ENCODE measurements around the gene EDC3. TPM values are rescaled to one million over a fixed set of nuclear protein-coding genes. Genes with fewer than 3 reads are reported as not detected.

EDC3 gene
- total RNA-seq, 1 experiment from 2014 or later = 45.1 TPM

DNA sequence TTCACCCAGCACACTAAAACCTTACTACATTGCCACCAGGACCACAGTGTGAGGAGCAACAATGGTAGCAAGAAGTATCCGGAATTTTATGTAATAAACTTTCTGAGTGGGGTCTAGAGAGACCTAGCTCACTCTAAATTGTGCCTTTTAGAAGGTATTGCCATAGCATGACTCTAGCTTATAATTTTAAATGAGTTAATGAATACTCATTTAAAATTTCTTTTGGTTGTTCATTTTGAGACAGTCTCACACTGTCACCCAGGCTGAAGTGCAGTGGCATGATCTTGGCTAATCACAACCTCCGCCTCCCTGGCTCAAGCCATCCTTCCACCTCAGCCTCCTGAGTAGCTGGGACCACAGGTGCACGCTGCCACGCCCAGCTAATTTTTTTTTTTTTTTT is 26.2 kb downstream of the EDC3 start:
- CTCF ChIA-PET = no interaction called here

DNA sequence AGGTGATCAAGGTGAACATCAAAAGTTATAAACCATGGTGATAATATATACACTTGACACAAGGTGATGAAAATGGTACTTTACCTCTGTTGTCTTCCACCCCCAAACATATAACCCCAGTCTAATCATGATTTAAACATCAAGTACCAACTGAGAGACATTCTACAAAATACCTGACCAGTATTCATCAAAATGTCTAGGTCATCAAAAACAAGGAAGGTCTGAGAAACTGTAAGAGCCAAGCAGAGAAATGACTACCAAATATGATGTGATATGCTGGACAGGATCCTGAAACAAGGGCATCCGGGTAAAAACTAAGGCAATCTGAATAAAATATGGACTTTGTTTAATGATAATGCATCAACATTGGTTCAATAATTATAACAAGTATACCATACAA is 27.8 kb downstream of the EDC3 start:
- Histone ChIP-seq H2AFZ (ENCODE audit: low read depth, low read length, poor library complexity, severe bottlenecking) (no peak overlapping the region), H3K27ac (ENCODE audit: low read depth, low read length) (no peak overlapping the region), H3K79me2 (ENCODE audit: insufficient read depth, low read length) (peaks cover 30% of the 10 kb centered on the region), H3K9me2 (ENCODE audit: insufficient read depth) (no peaks in the 10 kb centered on the region), H3K4me1 (ENCODE audit: control insufficient read depth in 1 of 2, insufficient read depth in 2 of 2, low read length in 2 of 2) (no peaks in the 10 kb centered on the region), H3K4me3 (replicated peaks in 1 of 2; ENCODE audit: low read depth in 1 of 2, low read length in 2 of 2) (no peak overlapping the region), H3K4me2 (ENCODE audit: low read length) (no peak overlapping the region), H3K9ac (ENCODE audit: low read length) (no peak overlapping the region), H3K36me3 (ENCODE audit: control insufficient read depth in 1 of 2, insufficient read depth in 2 of 2, low read length in 2 of 2) (peaks cover 12% of the 10 kb centered on the region in 2 experiments; a peak in 3 of 4 replicates), H3K27me3 (ENCODE audit: insufficient read depth, low read length) (no peaks in the 10 kb centered on the region), H3K9me3 (ENCODE audit: control insufficient read depth in 1 of 2, insufficient read depth in 1 of 2, low read depth in 1 of 2, low read length in 2 of 2) (no peaks in the 10 kb centered on the region), H4K20me1 (ENCODE audit: insufficient read depth) (peaks cover 5% of the 10 kb centered on the region; the same call in 1 of the 2 replicates)
- ChIA-PET RAD21 (ENCODE audit: low non-redundant PET in 1 of 2, low total read pairs in 2 of 2, uncharacterized antibody in 2 of 2, unreplicated experiment in 2 of 2) (no interaction called here), CTCF (no interaction called here), POLR2A (no interaction called here)
- ATAC-seq (no peak), DNase-seq (ENCODE audit: low read depth, low spot score) (no peak)
- no TSS peak for BruUV-seq (replicated peaks)
- intact Hi-C loops (cut with micrococcal nuclease) = no loop called here
- TF ChIP-seq EZH2 (IDR thresholded peaks at IDR 0.05) (no peak), ZNF274 (IDR thresholded peaks at IDR 0.05; ENCODE audit: low read depth, low read length) (no peak), POLR2AphosphoS5 (IDR thresholded peaks at IDR 0.05; ENCODE audit: low read depth, low read length) (no peak), JUND (IDR thresholded peaks at IDR 0.05) (no peak), POLR2A (IDR thresholded peaks at IDR 0.05; ENCODE audit: borderline replicate concordance, extremely low read depth, insufficient read depth, insufficient read length) (no peak), TCF7L2 (IDR thresholded peaks at IDR 0.05; ENCODE audit: borderline replicate concordance, extremely low read depth, insufficient read depth, insufficient read length) (no peak), FOSL1 (IDR thresholded peaks at IDR 0.05; ENCODE audit: low read depth) (no peak), CEBPB (IDR thresholded peaks at IDR 0.05; ENCODE audit: low read depth) (no peak)
- TF ChIP-seq, protein P1, sequence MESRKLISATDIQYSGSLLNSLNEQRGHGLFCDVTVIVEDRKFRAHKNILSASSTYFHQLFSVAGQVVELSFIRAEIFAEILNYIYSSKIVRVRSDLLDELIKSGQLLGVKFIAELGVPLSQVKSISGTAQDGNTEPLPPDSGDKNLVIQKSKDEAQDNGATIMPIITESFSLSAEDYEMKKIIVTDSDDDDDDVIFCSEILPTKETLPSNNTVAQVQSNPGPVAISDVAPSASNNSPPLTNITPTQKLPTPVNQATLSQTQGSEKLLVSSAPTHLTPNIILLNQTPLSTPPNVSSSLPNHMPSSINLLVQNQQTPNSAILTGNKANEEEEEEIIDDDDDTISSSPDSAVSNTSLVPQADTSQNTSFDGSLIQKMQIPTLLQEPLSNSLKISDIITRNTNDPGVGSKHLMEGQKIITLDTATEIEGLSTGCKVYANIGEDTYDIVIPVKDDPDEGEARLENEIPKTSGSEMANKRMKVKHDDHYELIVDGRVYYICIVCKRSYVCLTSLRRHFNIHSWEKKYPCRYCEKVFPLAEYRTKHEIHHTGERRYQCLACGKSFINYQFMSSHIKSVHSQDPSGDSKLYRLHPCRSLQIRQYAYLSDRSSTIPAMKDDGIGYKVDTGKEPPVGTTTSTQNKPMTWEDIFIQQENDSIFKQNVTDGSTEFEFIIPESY (IDR thresholded peaks at IDR 0.05; ENCODE audit: extremely low read depth, insufficient replicate concordance, low read length) = no peak
- TF ChIP-seq, protein P2, sequence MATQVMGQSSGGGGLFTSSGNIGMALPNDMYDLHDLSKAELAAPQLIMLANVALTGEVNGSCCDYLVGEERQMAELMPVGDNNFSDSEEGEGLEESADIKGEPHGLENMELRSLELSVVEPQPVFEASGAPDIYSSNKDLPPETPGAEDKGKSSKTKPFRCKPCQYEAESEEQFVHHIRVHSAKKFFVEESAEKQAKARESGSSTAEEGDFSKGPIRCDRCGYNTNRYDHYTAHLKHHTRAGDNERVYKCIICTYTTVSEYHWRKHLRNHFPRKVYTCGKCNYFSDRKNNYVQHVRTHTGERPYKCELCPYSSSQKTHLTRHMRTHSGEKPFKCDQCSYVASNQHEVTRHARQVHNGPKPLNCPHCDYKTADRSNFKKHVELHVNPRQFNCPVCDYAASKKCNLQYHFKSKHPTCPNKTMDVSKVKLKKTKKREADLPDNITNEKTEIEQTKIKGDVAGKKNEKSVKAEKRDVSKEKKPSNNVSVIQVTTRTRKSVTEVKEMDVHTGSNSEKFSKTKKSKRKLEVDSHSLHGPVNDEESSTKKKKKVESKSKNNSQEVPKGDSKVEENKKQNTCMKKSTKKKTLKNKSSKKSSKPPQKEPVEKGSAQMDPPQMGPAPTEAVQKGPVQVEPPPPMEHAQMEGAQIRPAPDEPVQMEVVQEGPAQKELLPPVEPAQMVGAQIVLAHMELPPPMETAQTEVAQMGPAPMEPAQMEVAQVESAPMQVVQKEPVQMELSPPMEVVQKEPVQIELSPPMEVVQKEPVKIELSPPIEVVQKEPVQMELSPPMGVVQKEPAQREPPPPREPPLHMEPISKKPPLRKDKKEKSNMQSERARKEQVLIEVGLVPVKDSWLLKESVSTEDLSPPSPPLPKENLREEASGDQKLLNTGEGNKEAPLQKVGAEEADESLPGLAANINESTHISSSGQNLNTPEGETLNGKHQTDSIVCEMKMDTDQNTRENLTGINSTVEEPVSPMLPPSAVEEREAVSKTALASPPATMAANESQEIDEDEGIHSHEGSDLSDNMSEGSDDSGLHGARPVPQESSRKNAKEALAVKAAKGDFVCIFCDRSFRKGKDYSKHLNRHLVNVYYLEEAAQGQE (IDR thresholded peaks at IDR 0.05; ENCODE audit: low read depth) = no peak
- TF ChIP-seq, protein P3, sequence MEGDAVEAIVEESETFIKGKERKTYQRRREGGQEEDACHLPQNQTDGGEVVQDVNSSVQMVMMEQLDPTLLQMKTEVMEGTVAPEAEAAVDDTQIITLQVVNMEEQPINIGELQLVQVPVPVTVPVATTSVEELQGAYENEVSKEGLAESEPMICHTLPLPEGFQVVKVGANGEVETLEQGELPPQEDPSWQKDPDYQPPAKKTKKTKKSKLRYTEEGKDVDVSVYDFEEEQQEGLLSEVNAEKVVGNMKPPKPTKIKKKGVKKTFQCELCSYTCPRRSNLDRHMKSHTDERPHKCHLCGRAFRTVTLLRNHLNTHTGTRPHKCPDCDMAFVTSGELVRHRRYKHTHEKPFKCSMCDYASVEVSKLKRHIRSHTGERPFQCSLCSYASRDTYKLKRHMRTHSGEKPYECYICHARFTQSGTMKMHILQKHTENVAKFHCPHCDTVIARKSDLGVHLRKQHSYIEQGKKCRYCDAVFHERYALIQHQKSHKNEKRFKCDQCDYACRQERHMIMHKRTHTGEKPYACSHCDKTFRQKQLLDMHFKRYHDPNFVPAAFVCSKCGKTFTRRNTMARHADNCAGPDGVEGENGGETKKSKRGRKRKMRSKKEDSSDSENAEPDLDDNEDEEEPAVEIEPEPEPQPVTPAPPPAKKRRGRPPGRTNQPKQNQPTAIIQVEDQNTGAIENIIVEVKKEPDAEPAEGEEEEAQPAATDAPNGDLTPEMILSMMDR (IDR thresholded peaks at IDR 0.05 in 2 of 3, conservative IDR thresholded peaks at IDR 0.05 in 1 of 3; ENCODE audit: borderline replicate concordance in 1 of 3, insufficient read depth in 1 of 3, low read depth in 2 of 3, low read length in 2 of 3) = no peak
- TF ChIP-seq, protein P4, sequence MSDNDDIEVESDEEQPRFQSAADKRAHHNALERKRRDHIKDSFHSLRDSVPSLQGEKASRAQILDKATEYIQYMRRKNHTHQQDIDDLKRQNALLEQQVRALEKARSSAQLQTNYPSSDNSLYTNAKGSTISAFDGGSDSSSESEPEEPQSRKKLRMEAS (IDR thresholded peaks at IDR 0.05) = no peak

More for the DNA sequence above, 26.2 kb downstream of the EDC3 start:
- H4K20me1 ChIP-seq (ENCODE audit: insufficient read depth) = peaks cover 5% of the 10 kb centered on the region; the same call in 1 of the 2 replicates
- no peaks in the 10 kb centered on the region for H3K9me3 ChIP-seq (ENCODE audit: control insufficient read depth in 1 of 2, insufficient read depth in 1 of 2, low read depth in 1 of 2, low read length in 2 of 2)
- ATAC-seq (no peak), DNase-seq (ENCODE audit: low read depth, low spot score) (no peak)
- no TSS peak for BruUV-seq (replicated peaks)
- ChIA-PET POLR2A (interaction anchor here (0.7 kb wide), 1 partner anchor 79 kb away, joined by 3 read pairs; no protein-coding TSS in a partner anchor), RAD21 (ENCODE audit: low non-redundant PET in 1 of 2, low total read pairs in 2 of 2, uncharacterized antibody in 2 of 2, unreplicated experiment in 2 of 2) (no interaction called here)
- peaks cover 12% of the 10 kb centered on the region in 2 experiments; a peak in 3 of 4 replicates for H3K36me3 ChIP-seq (ENCODE audit: control insufficient read depth in 1 of 2, insufficient read depth in 2 of 2, low read length in 2 of 2)
- peaks cover 20% of the 10 kb centered on the region for H3K79me2 ChIP-seq (ENCODE audit: insufficient read depth, low read length)
- no peak overlapping the region for H3K4me2 ChIP-seq (ENCODE audit: low read length)
- no peaks in the 10 kb centered on the region for H3K4me1 ChIP-seq (ENCODE audit: control insufficient read depth in 1 of 2, insufficient read depth in 2 of 2, low read length in 2 of 2)
- H3K9me2 ChIP-seq (ENCODE audit: insufficient read depth) = no peaks in the 10 kb centered on the region
- intact Hi-C loops (cut with micrococcal nuclease) = no loop called here
- H2AFZ ChIP-seq (ENCODE audit: low read depth, low read length, poor library complexity, severe bottlenecking) = no peak overlapping the region
- no peaks in the 10 kb centered on the region for H3K27me3 ChIP-seq (ENCODE audit: insufficient read depth, low read length)
- no peak overlapping the region for H3K27ac ChIP-seq (ENCODE audit: low read depth, low read length)
- H3K9ac ChIP-seq (ENCODE audit: low read length) = no peak overlapping the region
- TF ChIP-seq EZH2phosphoT487 (IDR thresholded peaks at IDR 0.05; ENCODE audit: borderline replicate concordance) = no peak
- H3K4me3 ChIP-seq (replicated peaks in 1 of 2; ENCODE audit: low read depth in 1 of 2, low read length in 2 of 2) = no peak overlapping the region
